ENCODE results near the gene ENTPD1.

The ENTPD1 gene

GRCh38 chr10:95785317-95785716 lies 29.4 kb downstream of the ENTPD1 start:
- Histone ChIP-seq H3K9me3 (ENCODE audit: insufficient read depth, low read length) (no peaks in the 10 kb centered on the region), H3F3A (ENCODE audit: insufficient read depth) (no peaks in the 10 kb centered on the region), H3K79me2 (ENCODE audit: insufficient read depth, low read length) (no peaks in the 10 kb centered on the region), H3K9me2 (replicated peaks; ENCODE audit: insufficient read depth, low read length) (no peaks in the 10 kb centered on the region), H3K36me3 (ENCODE audit: low read length) (no peaks in the 10 kb centered on the region), H4K20me1 (ENCODE audit: low read depth, low read length) (no peaks in the 10 kb centered on the region), H3K9ac (ENCODE audit: low read length) (no peak overlapping the region), H3K27me3 (ENCODE audit: low read length) (no peaks in the 10 kb centered on the region), H3K4me3 (ENCODE audit: insufficient read depth, low read length, poor library complexity, severe bottlenecking) (no peak overlapping the region), H3K4me2 (ENCODE audit: low read depth, low read length, poor library complexity, severe bottlenecking) (no peak overlapping the region), H2AFZ (ENCODE audit: low read depth, low read length, severe bottlenecking) (no peak overlapping the region), H3K27ac (ENCODE audit: low read depth, low read length) (no peak overlapping the region)
- no peak for TF ChIP-seq EZH2phosphoT487 (conservative IDR thresholded peaks at IDR 0.05; ENCODE audit: low read length)
- no peak for TF ChIP-seq CTCF (IDR thresholded peaks at IDR 0.05; ENCODE audit: insufficient read depth, low read length, poor library complexity, severe bottlenecking)

GRCh38 chr10:95785942-95786669 lies 30.1 kb downstream of the ENTPD1 start:
- Histone ChIP-seq H2AFZ (ENCODE audit: low read depth, low read length, severe bottlenecking) (no peak overlapping the region), H3K4me3 (ENCODE audit: insufficient read depth, low read length, poor library complexity, severe bottlenecking) (no peak overlapping the region), H3K27ac (ENCODE audit: low read depth, low read length) (no peak overlapping the region), H3K4me2 (ENCODE audit: low read depth, low read length, poor library complexity, severe bottlenecking) (no peak overlapping the region), H3K9me2 (replicated peaks; ENCODE audit: insufficient read depth, low read length) (no peaks in the 10 kb centered on the region), H4K20me1 (ENCODE audit: low read depth, low read length) (no peaks in the 10 kb centered on the region), H3K9me3 (ENCODE audit: insufficient read depth, low read length) (no peaks in the 10 kb centered on the region), H3K79me2 (ENCODE audit: insufficient read depth, low read length) (no peaks in the 10 kb centered on the region), H3K36me3 (ENCODE audit: low read length) (no peaks in the 10 kb centered on the region), H3K9ac (ENCODE audit: low read length) (no peak overlapping the region), H3F3A (ENCODE audit: insufficient read depth) (no peaks in the 10 kb centered on the region), H3K27me3 (ENCODE audit: low read length) (no peaks in the 10 kb centered on the region)
- TF ChIP-seq CTCF (IDR thresholded peaks at IDR 0.05; ENCODE audit: insufficient read depth, low read length, poor library complexity, severe bottlenecking) (no peak), EZH2phosphoT487 (conservative IDR thresholded peaks at IDR 0.05; ENCODE audit: low read length) (no peak)

- H3K36me3 ChIP-seq (ENCODE audit: low read length), result no peaks in the 10 kb centered on the region
- H2AFZ ChIP-seq (ENCODE audit: low read depth, low read length, severe bottlenecking), result no peak overlapping the region
- no peak overlapping the region for H3K4me2 ChIP-seq (ENCODE audit: low read depth, low read length, poor library complexity, severe bottlenecking)
- H4K20me1 ChIP-seq (ENCODE audit: low read depth, low read length), result no peaks in the 10 kb centered on the region
- H3K27ac ChIP-seq (ENCODE audit: low read depth, low read length), result no peak overlapping the region
- no peaks in the 10 kb centered on the region for H3K79me2 ChIP-seq (ENCODE audit: insufficient read depth, low read length)
- no peaks in the 10 kb centered on the region for H3K9me2 ChIP-seq (replicated peaks; ENCODE audit: insufficient read depth, low read length)
- H3K27me3 ChIP-seq (ENCODE audit: low read length), result no peaks in the 10 kb centered on the region
- no peak overlapping the region for H3K9ac ChIP-seq (ENCODE audit: low read length)
- TF ChIP-seq CTCF (IDR thresholded peaks at IDR 0.05; ENCODE audit: insufficient read depth, low read length, poor library complexity, severe bottlenecking) (no peak), EZH2phosphoT487 (conservative IDR thresholded peaks at IDR 0.05; ENCODE audit: low read length) (no peak)
- H3K4me3 ChIP-seq (ENCODE audit: insufficient read depth, low read length, poor library complexity, severe bottlenecking), result no peak overlapping the region
- no peaks in the 10 kb centered on the region for H3K9me3 ChIP-seq (ENCODE audit: insufficient read depth, low read length)
- H3F3A ChIP-seq (ENCODE audit: insufficient read depth), result no peaks in the 10 kb centered on the region
Observed at GRCh38 chr10:95787447-95787846, 31.5 kb downstream of the ENTPD1 start.

Data from SU-DHL-6 (cell line).